Subcutaneous abdominal adipose tissue (tissue), 5 donors: ENCODE results near the gene TRABD.

Source experiments
- H3K27ac ChIP-seq: one replicate; pipeline ENCODE4 v1.7.0; 2013; ENCODE audit warnings: low read depth, mild to moderate bottlenecking, inconsistent platforms, low read length, moderate library complexity
- H3K27me3 ChIP-seq, 5 donors: one replicate each; pipeline ENCODE4 v1.7.0; 2013; ENCODE audit warnings: low read length in 5 of 5, inconsistent platforms in 1 of 5; ENCODE audit not compliant: control insufficient read depth in 5 of 5, insufficient read depth in 4 of 5
- H3K36me3 ChIP-seq, 5 donors: one replicate each; pipeline ENCODE4 v1.7.0; 2013; ENCODE audit warnings: low read length in 5 of 5; ENCODE audit not compliant: control insufficient read depth in 5 of 5, insufficient read depth in 5 of 5
- H3K4me1 ChIP-seq, 5 donors: one replicate each; pipeline ENCODE4 v1.7.0; 2013; ENCODE audit warnings: low read length in 5 of 5, mild to moderate bottlenecking in 3 of 5, moderate library complexity in 1 of 5; ENCODE audit not compliant: control insufficient read depth in 5 of 5, insufficient read depth in 5 of 5
- H3K4me3 ChIP-seq, 5 donors: one replicate each; pipeline ENCODE4 v1.7.0; 2013; ENCODE audit warnings: low read length in 5 of 5, low read depth in 1 of 5
- H3K9ac ChIP-seq, 5 donors: one replicate each; pipeline ENCODE4 v1.7.0; 2013; ENCODE audit warnings: low read length in 5 of 5, mild to moderate bottlenecking in 4 of 5, moderate library complexity in 3 of 5
- H3K9me3 ChIP-seq, 5 donors: one replicate each; pipeline ENCODE4 v1.7.0; 2013; ENCODE audit warnings: low read length in 5 of 5; ENCODE audit not compliant: control insufficient read depth in 5 of 5
- donor health status: healthy.
- donor health status: healthy.
- donor health status: healthy.
- donor health status: healthy.
- donor health status: healthy.

TRABD gene

GRCh38 chr22:50186761-50187523 is 1.2 kb downstream of the TRABD start:
- no peak overlapping the region for H3K27ac ChIP-seq
- H3K9me3 ChIP-seq = no peaks in the 10 kb centered on the region
- H3K27me3 ChIP-seq = no peaks in the 10 kb centered on the region
- peaks cover 0 to 5% (median 0%) of the 10 kb centered on the region in 5 donors for H3K36me3 ChIP-seq
- peak overlapping the region in 4 of 5 donors; percentile 51 to 79 (median 73) for H3K9ac ChIP-seq
- peaks cover 5 to 64% (median 58%) of the 10 kb centered on the region in 5 donors for H3K4me1 ChIP-seq
- peak overlapping the region; percentile 54 to 67 (median 59) for H3K4me3 ChIP-seq

GRCh38 chr22:50188356-50188755 is 2.6 kb downstream of the TRABD start:
- Histone ChIP-seq H3K27ac (no peak overlapping the region), H3K27me3 (no peaks in the 10 kb centered on the region)

GRCh38 chr22:50189184-50189848 is 3.6 kb downstream of the TRABD start:
- Histone ChIP-seq H3K4me3 (no peak overlapping the region), H3K27ac (peak overlapping the region; percentile 37), H3K9ac (peak overlapping the region in 1 of 5 donors; percentile 53), H3K27me3 (no peaks in the 10 kb centered on the region), H3K4me1 (peaks cover 5 to 67% (median 59%) of the 10 kb centered on the region in 5 donors), H3K9me3 (no peaks in the 10 kb centered on the region), H3K36me3 (peaks cover 0 to 18% (median 12%) of the 10 kb centered on the region in 5 donors)

More at GRCh38 chr22:50188356-50188755, 2.6 kb downstream of the TRABD start:
- peaks cover 0 to 8% (median 3%) of the 10 kb centered on the region in 5 donors for H3K36me3 ChIP-seq
- H3K9me3 ChIP-seq = no peaks in the 10 kb centered on the region
- no peak overlapping the region for H3K4me3 ChIP-seq
- peaks cover 5 to 75% (median 67%) of the 10 kb centered on the region in 5 donors for H3K4me1 ChIP-seq
- H3K9ac ChIP-seq = no peak overlapping the region

- Histone ChIP-seq H3K27me3 (no peaks in the 10 kb centered on the region), H3K4me1 (peaks cover 5 to 62% (median 54%) of the 10 kb centered on the region in 5 donors), H3K27ac (peak overlapping the region; percentile 37), H3K4me3 (peak overlapping the region in 4 of 5 donors; percentile 57 to 62 (median 62)), H3K36me3 (peaks cover 0 to 23% (median 17%) of the 10 kb centered on the region in 5 donors), H3K9ac (peak overlapping the region in 2 of 5 donors; percentile 49 to 53), H3K9me3 (no peaks in the 10 kb centered on the region)
These were observed 4.1 kb downstream of the TRABD start for GRCh38 chr22:50189849-50190181.

- peak overlapping the region; percentile 37 for H3K27ac ChIP-seq
These were observed 4.6 kb downstream of the TRABD start for GRCh38 chr22:50190182-50190940.

GRCh38 chr22:50190941-50191741 is 5.4 kb downstream of the TRABD start:
- H3K9ac ChIP-seq = peak overlapping the region in 4 of 5 donors; percentile 42 to 58 (median 51)
- peak overlapping the region in 4 of 5 donors; percentile 57 to 62 (median 62) for H3K4me3 ChIP-seq
- peaks cover 0 to 33% (median 24%) of the 10 kb centered on the region in 5 donors for H3K36me3 ChIP-seq
- no peaks in the 10 kb centered on the region for H3K9me3 ChIP-seq
- peak overlapping the region; percentile 37 for H3K27ac ChIP-seq
- no peaks in the 10 kb centered on the region for H3K27me3 ChIP-seq
- peaks cover 5 to 55% (median 48%) of the 10 kb centered on the region in 5 donors for H3K4me1 ChIP-seq

More at GRCh38 chr22:50190182-50190940, 4.6 kb downstream of the TRABD start:
- no peaks in the 10 kb centered on the region for H3K27me3 ChIP-seq
- H3K9me3 ChIP-seq = no peaks in the 10 kb centered on the region
- H3K36me3 ChIP-seq = peaks cover 0 to 27% (median 21%) of the 10 kb centered on the region in 5 donors
- peak overlapping the region in 4 of 5 donors; percentile 57 to 62 (median 62) for H3K4me3 ChIP-seq
- peaks cover 5 to 56% (median 50%) of the 10 kb centered on the region in 5 donors for H3K4me1 ChIP-seq
- peak overlapping the region in 4 of 5 donors; percentile 42 to 58 (median 51) for H3K9ac ChIP-seq

- Histone ChIP-seq H3K4me3 (no peak overlapping the region), H3K9me3 (no peaks in the 10 kb centered on the region), H3K27ac (no peak overlapping the region), H3K36me3 (peaks cover 0 to 45% (median 31%) of the 10 kb centered on the region in 5 donors), H3K9ac (no peak overlapping the region), H3K27me3 (no peaks in the 10 kb centered on the region), H3K4me1 (peaks cover 3 to 41% (median 37%) of the 10 kb centered on the region in 5 donors)
These were observed 6.9 kb downstream of the TRABD start for GRCh38 chr22:50192436-50193204.

- Histone ChIP-seq H3K9ac (no peak overlapping the region), H3K36me3 (peaks cover 0 to 50% (median 35%) of the 10 kb centered on the region in 5 donors), H3K9me3 (no peaks in the 10 kb centered on the region), H3K4me3 (no peak overlapping the region), H3K4me1 (peaks cover 3 to 41% (median 37%) of the 10 kb centered on the region in 5 donors), H3K27ac (no peak overlapping the region), H3K27me3 (no peaks in the 10 kb centered on the region)
These were observed 7.9 kb downstream of the TRABD start for GRCh38 chr22:50193621-50194020.
